PFSK-1 (cell line): ENCODE data around the gene TMEM178A.

Source experiments
- POLR2AphosphoS5 ChIP-seq: IDR thresholded peaks from 2 replicates; pipeline ENCODE4 v1.6.1; 2012; ENCODE audit warnings: low read depth, mild to moderate bottlenecking, control low read depth, low read length, moderate library complexity
- SIN3A ChIP-seq: IDR thresholded peaks from 2 replicates; pipeline ENCODE4 v1.6.1; 2012; ENCODE audit warnings: mild to moderate bottlenecking, low read length, moderate library complexity, borderline replicate concordance; ENCODE audit not compliant: insufficient read depth

GRCh38 chr2:39735648-39736047 lies 69.9 kb downstream of the TMEM178A start:
- TF ChIP-seq POLR2AphosphoS5 (no peak), SIN3A (no peak)
